ENCODE data around the gene DNAJC5.

DNA sequence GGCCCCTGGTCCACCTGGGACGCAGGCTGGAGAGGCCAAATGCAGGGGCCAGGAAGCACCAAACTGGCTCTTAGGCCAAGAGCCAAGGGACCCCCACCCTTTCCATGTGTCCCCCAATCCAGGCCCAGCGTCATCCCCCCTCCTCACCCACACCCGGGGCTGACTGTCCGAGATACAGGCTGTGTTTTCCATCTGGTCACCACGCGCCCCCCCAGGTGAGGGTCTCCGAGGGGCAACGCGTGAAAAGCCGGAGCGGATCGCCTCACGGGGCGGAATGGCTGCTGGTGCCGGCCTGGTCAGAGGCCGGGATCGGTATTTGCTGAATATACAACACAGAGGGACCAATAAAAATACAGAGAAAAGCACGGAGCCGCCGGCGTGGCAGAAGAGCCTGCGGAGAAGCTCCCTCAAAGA lies 38.8 kb upstream of the DNAJC5 start:
- TF ChIP-seq SUZ12 (IDR thresholded peaks at IDR 0.05; ENCODE audit: extremely low read depth, insufficient read depth, insufficient read length) (no peak), ZNF274 (IDR thresholded peaks at IDR 0.05; ENCODE audit: low read depth, low read length) (no peak)
